SH-SY5Y (cell line): ENCODE results near the gene SPATA31E1.

Experiments
- GATA2 ChIP-seq: IDR thresholded peaks from 2 replicates; pipeline ENCODE4 v1.6.1; 2011; ENCODE audit warnings: mild to moderate bottlenecking, low read depth, low read length
- GATA3 ChIP-seq: IDR thresholded peaks from 2 replicates; pipeline ENCODE4 v1.6.1; 2011; ENCODE audit warnings: low read depth, mild to moderate bottlenecking, low read length, moderate library complexity

- TF ChIP-seq GATA2, result no peak
- no peak for TF ChIP-seq GATA3
Observed at GRCh38 chr9:87883990-87884389, 1.3 kb downstream of the SPATA31E1 start.
